Panc1 (cell line): Measurements from ENCODE around the gene FKBP5. TPM values are rescaled to one million over a fixed set of nuclear protein-coding genes. Genes with fewer than 3 reads are reported as not detected.

ENCODE experiments used
- ATAC-seq: fragments of 200-7000 bp; cut with Tn5 transposase; 2 replicates; pipeline ENCODE4 v1.9.1; 2020; ENCODE audit warnings: mild to moderate bottlenecking, moderate library complexity
- BruUV-seq: library from RNA; stranded (reverse); fragments of 400-500 nt; replicated peaks from 2 replicates; lab custom pipeline; 2021; lab: Mats Ljungman, UMichigan
- CTCF ChIA-PET: fragments of 300-600 bp; sonication (Branson Sonifier 250); formaldehyde crosslinking; loops from one replicate; lab custom pipeline; 2022; ENCODE audit warnings: antibody characterized with exemption; lab: Charles Lee
- POLR2A ChIA-PET: fragments of 300-600 bp; sonication (Branson Sonifier 250); formaldehyde crosslinking; loops from one replicate; lab custom pipeline; 2022; ENCODE audit warnings: antibody characterized with exemption; lab: Charles Lee
- DNase-seq: peaks from one replicate; pipeline ENCODE4 v3.0.0-alpha.2; 2010; ENCODE audit warnings: low read depth, low spot score
- H3K27ac ChIP-seq: 2 replicates; pipeline ENCODE4 v1.5.1; 2011; ENCODE audit warnings: mild to moderate bottlenecking, low read length, inconsistent platforms
- H3K27me3 ChIP-seq: fragments of 200-500 bp; sonication (Bioruptor generic); 2 replicates; pipeline ENCODE4 v1.6.0; 2014; ENCODE audit warnings: low read length, inconsistent platforms; ENCODE audit not compliant: control insufficient read depth, insufficient read depth
- H3K36me3 ChIP-seq: fragments of 200-500 bp; sonication (Bioruptor generic); 2 replicates; pipeline ENCODE4 v1.5.1; 2014; ENCODE audit warnings: inconsistent platforms, mild to moderate bottlenecking, low read length, moderate library complexity; ENCODE audit not compliant: control insufficient read depth, insufficient read depth
- H3K4me1 ChIP-seq: 2 replicates; pipeline ENCODE4 v1.5.1; 2011; ENCODE audit warnings: inconsistent platforms, mild to moderate bottlenecking, low read length, moderate library complexity; ENCODE audit not compliant: control insufficient read depth, insufficient read depth
- H3K4me3 ChIP-seq, 2 experiments: 2 replicates each; pipeline ENCODE4 v1.5.1; 2011 to 2012; ENCODE audit warnings: low read depth in 2 of 2, low read length in 2 of 2, mild to moderate bottlenecking in 2 of 2, inconsistent platforms in 1 of 2, moderate library complexity in 1 of 2
- H3K9me3 ChIP-seq: fragments of 200-500 bp; sonication (Bioruptor generic); 2 replicates; pipeline ENCODE4 v1.5.1; 2014; ENCODE audit warnings: low read depth, mild to moderate bottlenecking, inconsistent platforms, low read length, moderate library complexity; ENCODE audit not compliant: control insufficient read depth, insufficient read depth
- CTCF ChIP-seq: fragments of 450-650 bp; IDR thresholded peaks from 2 replicates; pipeline ENCODE4 v1.5.1; 2017; ENCODE audit warnings: mild to moderate bottlenecking
- POLR2AphosphoS5 ChIP-seq: IDR thresholded peaks from 2 replicates; pipeline ENCODE4 v1.6.1; 2012; ENCODE audit warnings: mild to moderate bottlenecking, low read depth, low read length, moderate library complexity
- REST ChIP-seq, 2 experiments: IDR thresholded peaks; 2 replicates each; pipeline ENCODE4 v1.6.1; 2011 to 2012; ENCODE audit warnings: low read depth in 2 of 2, control low read depth in 1 of 2, low read length in 1 of 2, mild to moderate bottlenecking in 1 of 2, moderate library complexity in 1 of 2; ENCODE audit not compliant: insufficient read depth in 1 of 2
- SIN3A ChIP-seq: IDR thresholded peaks from 2 replicates; pipeline ENCODE4 v1.6.1; 2012; ENCODE audit warnings: low read depth, mild to moderate bottlenecking, low read length, moderate library complexity, borderline replicate concordance; ENCODE audit not compliant: insufficient read depth
- TCF7L2 ChIP-seq: IDR thresholded peaks from 2 replicates; pipeline ENCODE4 v1.6.1; 2011; ENCODE audit warnings: mild to moderate bottlenecking, low read depth, low read length, inconsistent platforms
- in situ Hi-C: cut with HindIII; loops from 2 replicates; pipeline ENCODE4 v1.10.0; 2016; ENCODE audit warnings: low sequenced_read_pairs, low pct_unique_long_range_greater_than_20kb
- intact Hi-C: fragments of 100-400 bp; cut with micrococcal nuclease; formaldehyde crosslinking; loops from one replicate; pipeline ENCODE4 v1.10.0; 2022; ENCODE audit not compliant: unreplicated experiment
- total RNA-seq: library from RNA; stranded (reverse); gene quantifications from one replicate; pipeline ENCODE4 v1.2.1, GENCODE V29; 2021; ENCODE audit not compliant: unreplicated experiment

FKBP5 gene
- total RNA-seq, 1 experiment from 2014 or later = 25.2 TPM

DNA sequence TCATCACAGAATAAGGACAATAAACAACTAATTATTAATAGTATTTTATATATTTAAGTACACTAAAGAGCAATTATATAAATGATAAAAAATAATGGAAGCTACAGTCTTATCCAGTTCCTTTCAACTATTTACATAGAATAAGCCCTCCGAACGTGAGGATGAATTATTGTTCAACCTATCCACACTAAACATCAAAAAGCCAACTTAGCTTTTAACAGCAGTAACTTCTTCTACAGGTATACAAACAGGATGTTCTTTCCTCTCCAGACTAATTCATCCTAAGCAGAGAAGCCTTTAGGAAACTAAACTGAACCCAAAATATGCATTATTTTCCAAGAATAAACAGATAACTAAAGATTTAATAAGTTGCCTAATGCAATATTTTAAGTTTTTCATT is 2.3 kb downstream of the FKBP5 start:
- ATAC-seq (no peak), DNase-seq (no peak)
- H3K4me3 ChIP-seq = no peak overlapping the region
- TF ChIP-seq TCF7L2 (no peak), CTCF (no peak), REST (IDR thresholded peaks at IDR 0.05; ENCODE audit: insufficient read depth in 1 of 2, low read depth in 2 of 2, low read length in 1 of 2) (no peak), SIN3A (no peak), POLR2AphosphoS5 (no peak)
- H3K27ac ChIP-seq = no peak overlapping the region
- POLR2A ChIA-PET = no interaction called here
- no peaks in the 10 kb centered on the region for H3K27me3 ChIP-seq
- intact Hi-C loops (loop anchor here (5.0 kb wide), 1 partner anchor 51 kb away; the partner anchor contains the start of gene ARMC12), in situ Hi-C loops (no loop called here)
- peaks cover 13% of the 10 kb centered on the region; the same call in 1 of the 2 replicates for H3K4me1 ChIP-seq
- H3K36me3 ChIP-seq = no peaks in the 10 kb centered on the region; the same call in 1 of the 2 replicates
- no peaks in the 10 kb centered on the region for H3K9me3 ChIP-seq
- CTCF ChIA-PET = interaction anchor here (0.7 to 1.6 kb wide), 2 partner anchors 50 to 71 kb away, joined by 3 to 9 read pairs; no protein-coding TSS in a partner anchor
- no TSS peak for BruUV-seq

DNA sequence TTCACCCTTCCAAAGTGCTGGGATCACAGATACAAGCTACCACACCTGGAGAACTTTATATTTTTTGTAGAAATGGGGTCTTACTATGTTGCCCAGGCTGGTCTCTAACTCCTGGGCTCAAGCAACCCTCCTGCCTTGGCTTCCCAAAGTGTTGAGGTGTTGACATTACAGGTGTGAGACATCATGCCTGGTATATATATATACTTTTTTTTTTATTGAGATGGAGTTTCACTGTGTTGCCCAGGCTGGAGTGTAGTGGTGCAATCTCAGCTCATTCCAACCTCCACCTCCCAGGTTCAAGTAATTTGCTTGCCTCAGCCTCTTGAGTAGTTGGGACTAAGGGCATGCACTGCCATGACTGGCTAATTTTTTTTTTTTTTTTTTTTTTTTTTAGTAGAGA is 5.4 kb downstream of the FKBP5 start:
- intact Hi-C loops = no loop called here
- H3K4me1 ChIP-seq = peaks cover 11% of the 10 kb centered on the region; the same call in 1 of the 2 replicates
- no peak for ATAC-seq
- no peaks in the 10 kb centered on the region; the same call in 1 of the 2 replicates for H3K36me3 ChIP-seq
- ChIA-PET CTCF (interaction anchor here (0.7 kb wide), 2 partner anchors 81 to 426 kb away, joined by 9 to 10 read pairs; no protein-coding TSS in a partner anchor), POLR2A (no interaction called here)
- no peak overlapping the region for H3K27ac ChIP-seq
- H3K9me3 ChIP-seq = no peaks in the 10 kb centered on the region
- TF ChIP-seq REST (IDR thresholded peaks at IDR 0.05; ENCODE audit: insufficient read depth in 1 of 2, low read depth in 2 of 2, low read length in 1 of 2) (no peak), POLR2AphosphoS5 (no peak), TCF7L2 (no peak), CTCF (no peak), SIN3A (no peak)
- in situ Hi-C loops = no loop called here
- no peak overlapping the region for H3K4me3 ChIP-seq
- DNase-seq = no peak
- no peaks in the 10 kb centered on the region for H3K27me3 ChIP-seq
- BruUV-seq = no TSS peak
